ENCODE results near the gene CMSS1.

Gene CMSS1

DNA sequence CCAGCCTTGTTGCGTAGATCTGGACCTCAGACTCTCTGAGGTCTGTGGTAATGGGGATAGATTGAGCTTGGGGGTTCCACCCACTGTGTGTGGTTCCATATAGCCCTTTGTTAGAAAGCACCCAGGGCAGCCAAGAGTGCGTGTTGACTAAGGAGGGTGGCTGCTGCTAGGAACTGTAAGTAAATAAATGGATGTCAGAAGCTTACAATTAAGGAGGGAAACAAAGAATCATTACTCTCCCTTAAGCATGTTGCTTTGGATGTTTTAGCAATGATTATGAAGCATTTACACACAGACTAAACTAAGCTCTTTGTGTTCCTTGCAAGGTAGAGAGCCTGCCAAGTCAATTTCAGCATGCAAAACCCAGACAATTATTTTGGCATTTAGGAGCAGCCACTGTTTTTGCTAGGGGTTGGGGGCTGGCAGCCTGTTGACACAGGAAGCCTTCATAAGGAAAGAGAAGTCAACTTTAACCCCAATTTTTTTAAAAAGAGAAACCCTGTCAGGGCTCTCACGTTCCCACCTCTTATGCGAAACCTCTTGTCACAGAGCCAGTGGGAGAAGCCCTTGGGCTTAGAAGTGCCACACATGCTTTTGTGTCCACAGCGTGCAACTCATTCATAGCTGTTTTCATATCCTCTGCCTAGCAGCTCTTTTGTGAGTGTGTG lies 127.8 kb downstream of the CMSS1 start:
- H3K9me3 Mint-ChIP-seq, result no peaks in the 10 kb centered on the region
- peaks cover 24% of the 10 kb centered on the region for H3K4me1 Mint-ChIP-seq
- no peaks in the 10 kb centered on the region for H3K27me3 Mint-ChIP-seq (ENCODE audit: low read depth)
- H3K4me3 Mint-ChIP-seq, result no peak overlapping the region
- H3K27ac Mint-ChIP-seq, result peak overlapping the region in 2 of 3 experiments; percentile 31 to 42
- TF ChIP-seq, protein P1, sequence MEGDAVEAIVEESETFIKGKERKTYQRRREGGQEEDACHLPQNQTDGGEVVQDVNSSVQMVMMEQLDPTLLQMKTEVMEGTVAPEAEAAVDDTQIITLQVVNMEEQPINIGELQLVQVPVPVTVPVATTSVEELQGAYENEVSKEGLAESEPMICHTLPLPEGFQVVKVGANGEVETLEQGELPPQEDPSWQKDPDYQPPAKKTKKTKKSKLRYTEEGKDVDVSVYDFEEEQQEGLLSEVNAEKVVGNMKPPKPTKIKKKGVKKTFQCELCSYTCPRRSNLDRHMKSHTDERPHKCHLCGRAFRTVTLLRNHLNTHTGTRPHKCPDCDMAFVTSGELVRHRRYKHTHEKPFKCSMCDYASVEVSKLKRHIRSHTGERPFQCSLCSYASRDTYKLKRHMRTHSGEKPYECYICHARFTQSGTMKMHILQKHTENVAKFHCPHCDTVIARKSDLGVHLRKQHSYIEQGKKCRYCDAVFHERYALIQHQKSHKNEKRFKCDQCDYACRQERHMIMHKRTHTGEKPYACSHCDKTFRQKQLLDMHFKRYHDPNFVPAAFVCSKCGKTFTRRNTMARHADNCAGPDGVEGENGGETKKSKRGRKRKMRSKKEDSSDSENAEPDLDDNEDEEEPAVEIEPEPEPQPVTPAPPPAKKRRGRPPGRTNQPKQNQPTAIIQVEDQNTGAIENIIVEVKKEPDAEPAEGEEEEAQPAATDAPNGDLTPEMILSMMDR (IDR thresholded peaks at IDR 0.05; ENCODE audit: unreplicated experiment in 3 of 3), result no peak
- no peaks in the 10 kb centered on the region for H3K36me3 Mint-ChIP-seq (ENCODE audit: low read depth)

DNA sequence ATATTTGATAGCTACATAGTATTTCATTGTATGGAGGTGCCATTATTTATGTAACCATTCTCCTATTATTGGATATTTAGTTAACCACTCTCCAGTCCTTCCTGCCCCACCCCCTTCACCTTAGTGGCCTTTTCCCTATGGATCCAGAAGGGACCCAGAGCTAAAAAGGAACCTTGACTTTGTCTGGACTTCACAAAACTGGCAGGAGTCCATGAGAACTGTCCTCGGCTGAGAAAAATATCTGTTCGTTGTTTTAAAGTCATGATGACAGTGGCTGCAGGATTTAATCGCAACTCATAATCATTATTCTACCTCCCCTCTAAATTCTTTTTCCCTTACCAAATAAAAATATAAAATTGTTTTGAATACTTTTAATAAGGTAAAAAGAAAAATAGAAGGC lies 129.7 kb downstream of the CMSS1 start:
- Mint-ChIP-seq H3K4me3 (no peak overlapping the region), H3K27ac (no peak overlapping the region), H3K27me3 (ENCODE audit: low read depth) (no peaks in the 10 kb centered on the region), H3K36me3 (ENCODE audit: low read depth) (no peaks in the 10 kb centered on the region), H3K9me3 (no peaks in the 10 kb centered on the region), H3K4me1 (peaks cover 24% of the 10 kb centered on the region)
- TF ChIP-seq, protein P1 (IDR thresholded peaks at IDR 0.05; ENCODE audit: unreplicated experiment in 3 of 3), result no peak

DNA sequence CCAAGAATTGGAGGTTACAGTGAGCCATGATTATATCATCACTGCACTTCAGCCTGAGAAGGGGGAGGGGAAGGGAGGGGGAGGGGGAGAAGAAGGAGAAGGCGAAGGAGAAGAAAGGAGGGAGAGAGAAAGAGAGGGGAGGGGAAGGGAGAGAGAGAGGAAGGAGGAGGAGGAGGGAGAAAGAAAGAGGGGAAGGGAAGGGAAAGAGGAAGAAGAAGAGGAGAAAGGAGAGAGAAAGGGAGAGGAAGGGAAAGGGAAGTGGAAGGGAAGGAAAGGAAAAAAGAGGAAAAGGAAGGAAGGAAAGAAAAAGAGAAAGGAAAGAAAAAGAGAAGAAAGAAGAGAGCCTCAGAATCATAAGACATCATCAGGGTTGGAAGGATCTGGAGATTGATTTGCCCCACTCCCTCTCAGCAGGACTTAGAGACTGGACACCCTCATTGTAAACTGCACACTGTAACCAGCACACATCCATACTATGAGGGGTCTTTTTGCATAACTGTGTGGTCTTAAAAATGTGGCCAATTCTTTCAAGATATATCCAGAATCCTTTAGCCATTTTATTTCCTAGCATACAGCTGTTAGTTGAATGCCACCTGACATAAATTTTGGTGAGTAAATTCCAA lies 130.9 kb downstream of the CMSS1 start:
- TF ChIP-seq, protein P1 (IDR thresholded peaks at IDR 0.05; ENCODE audit: unreplicated experiment in 3 of 3), result no peak
- Mint-ChIP-seq H3K27me3 (ENCODE audit: low read depth) (peaks cover under 1% of the 10 kb centered on the region), H3K4me1 (peaks cover 24% of the 10 kb centered on the region), H3K27ac (peak overlapping the region in 1 of 3 experiments; percentile 25), H3K9me3 (no peaks in the 10 kb centered on the region), H3K4me3 (no peak overlapping the region), H3K36me3 (ENCODE audit: low read depth) (no peaks in the 10 kb centered on the region)

DNA sequence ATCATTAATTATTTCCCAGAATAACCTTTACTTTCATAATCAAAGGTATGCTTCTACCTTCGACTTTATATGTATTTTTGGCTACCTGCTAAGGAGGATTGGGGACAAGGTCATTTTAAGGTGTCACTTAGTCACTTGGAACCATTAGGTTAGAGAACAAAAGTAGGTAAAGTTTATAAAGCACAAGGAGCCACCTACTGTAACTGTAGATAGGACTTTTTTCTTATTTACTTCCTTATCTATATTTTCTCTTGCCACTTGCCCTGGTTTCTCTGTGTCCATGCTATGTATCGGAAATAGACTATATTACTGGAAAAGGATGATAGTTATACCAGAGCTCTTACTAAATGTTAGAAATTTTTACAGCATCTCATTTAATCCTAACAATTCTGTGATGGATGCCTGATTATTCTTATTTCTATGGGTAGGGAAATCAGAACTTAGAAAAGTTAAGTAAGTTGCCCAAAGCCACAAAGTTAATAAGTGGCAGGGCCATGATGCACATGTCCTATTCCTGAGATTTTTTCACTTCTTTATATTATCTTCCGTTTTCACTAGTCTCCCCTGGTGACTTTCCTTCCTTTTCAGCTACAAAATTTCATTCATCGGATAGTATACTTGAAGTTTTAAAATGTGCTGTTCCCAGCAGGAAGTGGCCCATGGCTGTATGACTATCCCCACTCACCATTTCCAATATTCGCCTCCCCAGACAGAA lies 132.5 kb downstream of the CMSS1 start:
- no peaks in the 10 kb centered on the region for H3K36me3 Mint-ChIP-seq (ENCODE audit: low read depth)
- H3K4me3 Mint-ChIP-seq, result no peak overlapping the region
- TF ChIP-seq, protein P1 (IDR thresholded peaks at IDR 0.05; ENCODE audit: unreplicated experiment in 3 of 3), result no peak
- no peaks in the 10 kb centered on the region for H3K9me3 Mint-ChIP-seq
- peaks cover 4% of the 10 kb centered on the region for H3K27me3 Mint-ChIP-seq (ENCODE audit: low read depth)
- peak overlapping the region in 2 of 3 experiments; percentile 5 to 28 for H3K27ac Mint-ChIP-seq
- H3K4me1 Mint-ChIP-seq, result peaks cover 10% of the 10 kb centered on the region

DNA sequence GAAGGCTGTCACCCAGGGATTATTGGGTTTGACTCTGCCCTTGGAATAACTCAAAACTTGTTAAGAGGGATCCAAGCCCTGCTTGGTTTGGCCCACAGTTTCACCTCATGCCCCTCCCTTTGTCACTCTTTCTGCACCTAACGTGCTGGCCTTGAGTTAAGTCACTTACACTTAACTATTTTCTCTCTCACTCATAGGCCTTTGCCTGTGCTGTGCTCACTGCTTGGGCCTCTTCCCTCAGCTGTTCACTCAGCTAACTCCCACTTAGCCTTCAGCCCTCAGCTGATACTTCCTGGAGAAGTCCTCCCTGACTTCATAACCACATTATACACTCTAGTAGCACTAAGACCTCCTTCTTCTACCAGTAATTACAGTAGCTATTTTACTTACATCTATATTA lies 133.3 kb downstream of the CMSS1 start:
- H3K27me3 Mint-ChIP-seq (ENCODE audit: low read depth), result peaks cover 4% of the 10 kb centered on the region
- peaks cover 2% of the 10 kb centered on the region for H3K4me1 Mint-ChIP-seq
- H3K36me3 Mint-ChIP-seq (ENCODE audit: low read depth), result no peaks in the 10 kb centered on the region
- TF ChIP-seq, protein P1 (IDR thresholded peaks at IDR 0.05; ENCODE audit: unreplicated experiment in 3 of 3), result no peak
- no peak overlapping the region for H3K27ac Mint-ChIP-seq
- H3K4me3 Mint-ChIP-seq, result no peak overlapping the region
- no peaks in the 10 kb centered on the region for H3K9me3 Mint-ChIP-seq

Data from nephron (organoid).